ENCODE data around the gene TRIM32. TPM values are rescaled to one million over a fixed set of nuclear protein-coding genes. Genes with fewer than 3 reads are reported as not detected.

Gene TRIM32
- total RNA-seq, 4 donors from 2014 or later = 10.8 to 12.8 (median 12.0) TPM

GRCh38 chr9:116700279-116700678 is 13.2 kb downstream of the TRIM32 start:
- Histone ChIP-seq H3K36me3 (peaks cover 29% of the 10 kb centered on the region), H3K27ac (no peak overlapping the region), H3K9me3 (no peaks in the 10 kb centered on the region), H3K4me1 (peaks cover 13% of the 10 kb centered on the region), H3K4me3 (no peak overlapping the region), H3K27me3 (no peaks in the 10 kb centered on the region)
- TF ChIP-seq POLR2A (IDR thresholded peaks at IDR 0.05) (no peak), EP300 (IDR thresholded peaks at IDR 0.05) (no peak), POLR2AphosphoS5 (IDR thresholded peaks at IDR 0.05) (no peak), CTCF (IDR thresholded peaks at IDR 0.05) (no peak)
- no peak for DNase-seq (ENCODE audit: low spot score in 2 of 2)
- WGBS = 95% methylated on average over 1 of the region's 1 CpG

GRCh38 chr9:116700882-116701865 is 14.1 kb downstream of the TRIM32 start:
- Histone ChIP-seq H3K27me3 (no peaks in the 10 kb centered on the region), H3K9me3 (no peaks in the 10 kb centered on the region), H3K27ac (no peak overlapping the region), H3K4me1 (peaks cover 13% of the 10 kb centered on the region), H3K4me3 (no peak overlapping the region), H3K36me3 (peaks cover 29% of the 10 kb centered on the region)
- no peak for DNase-seq (ENCODE audit: low spot score in 2 of 2)
- no peak for TF ChIP-seq POLR2A (IDR thresholded peaks at IDR 0.05)
- WGBS = 56% methylated on average over 2 of the region's 2 CpGs

- TF ChIP-seq POLR2A (IDR thresholded peaks at IDR 0.05) = no peak
- no peak for TF ChIP-seq EP300 (IDR thresholded peaks at IDR 0.05)
- TF ChIP-seq CTCF (IDR thresholded peaks at IDR 0.05) = no peak
- no peak for TF ChIP-seq POLR2AphosphoS5 (IDR thresholded peaks at IDR 0.05)
- DNase-seq (ENCODE audit: low spot score in 2 of 2) = no peak
- Histone ChIP-seq H3K4me3 (no peak overlapping the region), H3K27me3 (no peaks in the 10 kb centered on the region), H3K27ac (no peak overlapping the region), H3K4me1 (peaks cover 13% of the 10 kb centered on the region), H3K36me3 (peaks cover 29% of the 10 kb centered on the region), H3K9me3 (no peaks in the 10 kb centered on the region)
- WGBS = 83% methylated on average over 2 of the region's 2 CpGs
These were observed 15.0 kb downstream of the TRIM32 start for GRCh38 chr9:116701940-116702642.

- H3K27ac ChIP-seq = no peak overlapping the region
- H3K27me3 ChIP-seq = no peaks in the 10 kb centered on the region
- TF ChIP-seq EP300 (IDR thresholded peaks at IDR 0.05) (no peak), POLR2A (IDR thresholded peaks at IDR 0.05) (no peak), CTCF (IDR thresholded peaks at IDR 0.05) (no peak), POLR2AphosphoS5 (IDR thresholded peaks at IDR 0.05) (no peak)
- peaks cover 13% of the 10 kb centered on the region for H3K4me1 ChIP-seq
- no peak for DNase-seq (ENCODE audit: low spot score in 2 of 2)
- H3K9me3 ChIP-seq = no peaks in the 10 kb centered on the region
- WGBS = 96% methylated on average over 3 of the region's 3 CpGs
- H3K4me3 ChIP-seq = no peak overlapping the region
- H3K36me3 ChIP-seq = peaks cover 18% of the 10 kb centered on the region
These were observed 16.5 kb downstream of the TRIM32 start for GRCh38 chr9:116703634-116704033.

- Histone ChIP-seq H3K9me3 (no peaks in the 10 kb centered on the region), H3K36me3 (peaks cover 9% of the 10 kb centered on the region), H3K4me1 (peaks cover 13% of the 10 kb centered on the region), H3K27me3 (no peaks in the 10 kb centered on the region), H3K27ac (no peak overlapping the region), H3K4me3 (no peak overlapping the region)
- TF ChIP-seq EP300 (IDR thresholded peaks at IDR 0.05) (no peak), CTCF (IDR thresholded peaks at IDR 0.05) (no peak), POLR2A (IDR thresholded peaks at IDR 0.05) (no peak), POLR2AphosphoS5 (IDR thresholded peaks at IDR 0.05) (no peak)
- no peak for DNase-seq (ENCODE audit: low spot score in 2 of 2)
These were observed 17.4 kb downstream of the TRIM32 start for GRCh38 chr9:116704470-116704869.
